ENCODE measurements around the gene DNAJA1.
"Not testable (repeated sequence)": the region's sequence is repeated elsewhere in the genome, so short reads cannot be mapped to it uniquely, and the experiment has no call there.

Gene DNAJA1

GRCh38 chr9:33024966-33025571 is at the start of gene DNAJA1:
Gene DNAJA1, plus strand, starts transcription at chr9:33025273. Its CDS starts 1,212 bp downstream, at chr9:33026485.
- H3K27ac ChIP-seq = peak within 1 kb of the TSS; percentile 71
- DNase-seq (ENCODE audit: low read depth, low spot score) = peak; percentile 62

- H3K27ac ChIP-seq = no peak overlapping the region
- DNase-seq (ENCODE audit: low read depth, low spot score) = no peak
These were observed 47.0 kb upstream of the DNAJA1 start for GRCh38 chr9:32978051-32978450.

DNA sequence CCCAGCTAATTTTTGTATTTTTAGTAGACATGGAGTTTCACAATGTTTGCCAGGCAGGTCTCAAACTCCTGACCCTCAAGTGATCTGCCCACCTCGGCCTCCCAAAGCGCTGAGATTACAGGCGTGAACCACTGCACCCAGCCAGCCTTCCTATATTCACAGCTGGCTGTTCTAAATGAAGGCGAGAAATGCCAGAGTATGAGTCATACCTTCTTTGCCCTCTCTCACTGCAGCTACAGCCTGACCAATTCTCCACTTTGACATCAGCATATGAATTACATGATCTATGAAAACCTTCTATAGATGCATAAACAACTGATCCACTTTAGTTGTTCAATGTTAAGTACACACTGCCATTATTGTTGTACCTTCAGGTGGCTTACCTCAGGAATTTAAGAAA is 38.1 kb upstream of the DNAJA1 start:
- DNase-seq (ENCODE audit: low read depth, low spot score) = no peak
- no peak overlapping the region for H3K27ac ChIP-seq

DNA sequence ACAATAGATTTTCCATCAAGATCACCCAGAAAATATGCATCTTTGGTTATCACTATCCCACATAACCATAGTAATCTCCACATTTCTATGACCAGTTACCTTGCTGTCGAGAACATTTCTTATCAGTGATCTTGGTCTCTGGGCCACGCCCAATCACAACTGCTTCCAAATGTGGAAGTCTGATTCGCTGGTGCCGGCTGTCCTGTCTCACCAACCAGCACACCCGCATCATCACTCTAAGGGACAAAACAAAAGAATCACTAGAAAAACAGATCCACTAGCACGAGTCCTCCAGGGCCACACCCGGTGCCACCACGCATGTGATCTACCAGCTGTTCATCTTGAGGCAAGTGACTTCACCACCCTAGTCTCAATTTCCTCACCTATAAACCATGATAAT is 35.4 kb upstream of the DNAJA1 start:
- no peak for DNase-seq (ENCODE audit: low read depth, low spot score)
- H3K27ac ChIP-seq = no peak overlapping the region

- no peak for DNase-seq (ENCODE audit: low read depth, low spot score)
- no peak overlapping the region for H3K27ac ChIP-seq
These were observed 33.0 kb upstream of the DNAJA1 start for GRCh38 chr9:32991897-32992594.

GRCh38 chr9:32992595-32993238 is 32.4 kb upstream of the DNAJA1 start:
- H3K27ac ChIP-seq = no peak overlapping the region

DNA sequence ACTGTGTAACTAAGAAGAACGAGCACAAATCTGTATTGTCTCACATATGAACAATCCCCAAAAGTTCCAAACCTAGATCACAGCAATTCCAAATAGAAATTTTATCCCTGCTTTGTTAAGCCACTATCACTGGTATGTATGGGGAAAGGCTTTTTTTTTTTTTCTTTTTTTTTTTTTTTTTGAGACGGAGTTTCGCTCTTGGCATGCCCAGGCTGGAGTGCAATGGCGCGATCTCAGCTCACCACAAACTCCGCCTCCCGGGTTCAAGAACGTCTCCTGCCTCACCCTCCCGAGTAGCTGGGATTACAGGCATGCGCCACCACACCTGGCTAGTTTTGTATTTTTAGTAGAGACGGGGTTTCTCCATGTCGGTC is 24.4 kb upstream of the DNAJA1 start:
- H3K27ac ChIP-seq = peak overlapping the region; percentile 93
- DNase-seq (ENCODE audit: low read depth, low spot score) = not testable (repeated sequence)

More at GRCh38 chr9:32992595-32993238, 32.4 kb upstream of the DNAJA1 start:
- no peak for DNase-seq (ENCODE audit: low read depth, low spot score)

DNA sequence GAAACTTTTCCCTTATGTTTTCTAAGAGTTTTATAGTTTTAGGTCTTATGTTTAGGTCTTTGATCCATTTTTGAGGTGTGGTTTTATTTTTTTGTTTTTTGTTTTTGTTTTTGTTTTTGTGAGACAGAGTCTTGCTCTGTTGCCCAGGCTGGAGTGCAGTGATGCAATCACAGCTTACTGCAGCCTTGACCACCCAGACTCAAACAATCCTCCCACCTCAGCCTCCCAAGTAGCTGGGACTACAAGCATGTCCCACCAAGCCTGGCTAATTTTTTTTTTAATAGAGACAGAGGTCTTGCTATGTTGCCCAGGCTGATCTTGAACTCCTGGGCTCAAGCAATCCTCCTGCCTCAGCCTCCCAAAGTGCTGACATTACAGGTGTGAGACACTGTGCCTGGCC is 19.7 kb upstream of the DNAJA1 start:
- DNase-seq (ENCODE audit: low read depth, low spot score); H3K27ac ChIP-seq: not testable (repeated sequence)

DNA sequence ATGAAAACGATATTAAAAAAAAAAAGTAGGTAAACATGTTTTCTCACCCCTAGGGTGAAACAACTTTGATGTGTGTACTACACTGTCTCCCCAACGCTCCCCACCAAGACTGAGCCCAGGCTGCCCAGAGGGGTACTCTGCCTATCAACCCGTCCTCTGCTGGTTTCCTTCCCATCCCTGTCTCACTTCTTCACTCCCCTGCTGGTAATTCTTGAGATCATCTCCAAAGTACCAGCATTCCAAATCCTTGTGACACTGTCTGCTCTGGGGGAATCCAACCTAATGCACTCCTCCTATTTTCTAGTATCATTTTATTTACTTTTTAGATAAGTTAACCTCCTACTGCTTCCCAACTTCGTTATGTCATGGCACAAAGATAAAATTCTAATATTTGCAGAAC is 17.3 kb upstream of the DNAJA1 start:
- DNase-seq (ENCODE audit: low read depth, low spot score) = no peak
- H3K27ac ChIP-seq = no peak overlapping the region

- no peak for DNase-seq (ENCODE audit: low read depth, low spot score)
- H3K27ac ChIP-seq = no peak overlapping the region
These were observed 13.2 kb upstream of the DNAJA1 start for GRCh38 chr9:33011831-33012230.

DNA sequence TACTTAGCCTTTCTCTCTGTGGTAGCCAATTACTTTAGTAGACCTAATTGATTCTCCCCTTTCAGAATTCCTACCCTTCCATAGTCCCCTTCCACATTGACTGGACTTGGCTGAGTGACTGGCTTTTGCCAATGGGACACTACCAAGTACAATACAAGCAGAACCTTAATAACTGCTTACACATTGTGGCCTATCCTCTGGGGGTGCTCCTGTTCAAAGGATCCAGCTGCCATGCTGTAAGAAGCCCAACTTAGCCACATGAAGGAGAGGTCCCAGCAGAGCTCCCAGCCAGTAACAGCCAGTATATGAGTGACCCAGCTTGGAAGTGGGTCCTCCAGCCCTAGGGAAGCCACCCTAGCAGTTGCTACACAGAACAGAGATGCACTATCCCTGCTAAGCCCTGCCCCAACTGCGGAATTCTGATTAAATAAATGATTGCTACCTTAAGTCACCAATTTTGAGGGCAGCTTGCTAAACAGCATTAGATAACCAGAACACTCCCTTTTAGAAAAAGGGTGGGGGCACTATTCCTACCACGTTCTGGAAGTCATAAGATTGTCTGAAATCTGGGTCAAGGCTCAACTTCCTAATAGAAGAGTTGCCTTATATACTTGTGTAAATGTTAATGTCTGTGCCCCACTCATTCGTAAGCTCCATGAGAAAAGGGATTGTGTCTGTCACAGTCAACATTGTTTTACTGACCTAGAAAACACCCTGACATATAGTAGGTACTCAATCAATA is 12.6 kb upstream of the DNAJA1 start:
- no peak for DNase-seq (ENCODE audit: low read depth, low spot score)
- no peak overlapping the region for H3K27ac ChIP-seq

- no peak overlapping the region for H3K27ac ChIP-seq
- DNase-seq (ENCODE audit: low read depth, low spot score) = no peak
These were observed 11.0 kb upstream of the DNAJA1 start for GRCh38 chr9:33013962-33014664.

DNA sequence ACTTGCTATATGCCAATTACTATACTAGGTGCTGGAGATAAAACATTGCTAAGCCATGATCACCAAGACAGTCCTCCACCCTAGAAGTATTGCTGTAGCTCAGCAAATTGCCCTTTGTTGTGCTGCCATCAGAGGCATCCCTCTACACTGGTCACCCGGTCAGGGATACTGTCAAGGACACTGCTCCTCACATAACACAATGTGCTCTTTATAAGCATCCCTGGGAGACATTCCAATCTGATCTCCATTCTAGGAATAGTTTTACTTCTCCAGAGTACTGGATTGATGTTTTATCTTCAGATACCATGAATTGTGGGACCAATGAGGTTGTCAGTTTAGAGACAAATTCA is 10.4 kb upstream of the DNAJA1 start:
- DNase-seq (ENCODE audit: low read depth, low spot score) = no peak
- H3K27ac ChIP-seq = no peak overlapping the region

DNA sequence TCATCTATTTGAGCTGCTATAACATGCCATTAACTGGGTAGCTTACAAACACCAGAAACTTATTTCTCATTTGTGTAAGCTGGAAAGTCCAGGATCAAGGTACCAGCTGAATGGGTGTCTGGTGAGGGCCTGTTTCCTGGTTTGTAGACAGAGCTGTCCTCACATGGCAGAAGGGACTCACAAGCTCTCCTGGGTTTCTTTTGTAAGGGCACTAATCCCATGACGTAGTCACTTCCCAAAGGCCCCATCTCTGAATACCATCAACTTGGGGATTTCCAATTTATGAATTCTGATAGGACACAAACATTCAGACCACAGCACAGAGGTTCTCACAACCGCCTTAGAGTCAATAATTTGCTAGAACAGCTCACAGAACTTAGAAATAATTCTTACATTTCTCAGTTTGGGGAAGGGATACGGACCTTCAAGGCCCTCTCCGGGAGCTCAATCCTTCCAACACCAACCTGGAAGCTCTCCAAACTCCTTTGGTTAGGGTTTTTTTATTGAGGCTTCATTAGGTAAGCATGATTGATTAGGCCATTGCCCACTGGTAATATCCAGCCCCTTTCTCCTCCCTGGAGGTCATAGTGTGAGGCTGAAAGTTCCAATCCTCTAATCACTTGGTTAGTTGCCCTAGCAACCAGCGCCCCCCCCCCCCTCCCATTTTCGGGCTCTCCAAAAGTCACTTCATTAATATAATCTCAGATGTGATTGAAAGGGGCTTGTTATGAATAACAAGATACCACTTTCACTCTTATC is 7.6 kb upstream of the DNAJA1 start:
- no peak for DNase-seq (ENCODE audit: low read depth, low spot score)
- H3K27ac ChIP-seq = no peak overlapping the region

DNA sequence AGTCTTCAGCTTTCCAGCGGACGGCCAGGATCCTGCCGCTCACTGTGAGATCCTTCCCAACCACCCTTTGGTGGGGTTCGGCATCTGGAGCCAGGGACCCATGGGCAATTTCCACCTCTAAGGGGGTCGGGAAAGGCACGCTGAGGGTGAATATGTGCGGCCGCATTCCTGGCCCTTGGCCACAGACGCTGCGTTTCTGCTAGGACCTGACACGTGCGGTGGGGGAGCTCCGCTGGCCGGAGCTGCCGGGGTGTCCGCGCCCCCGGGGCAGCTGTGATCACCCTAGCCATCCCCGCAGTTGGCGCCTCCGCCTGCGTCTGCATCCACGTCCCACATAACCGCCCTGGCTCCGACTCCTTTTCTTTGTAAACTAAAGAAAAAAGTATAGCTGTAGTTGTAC is 5.3 kb upstream of the DNAJA1 start:
- no peak for DNase-seq (ENCODE audit: low read depth, low spot score)
- H3K27ac ChIP-seq = no peak overlapping the region

GRCh38 chr9:33022303-33022702 is 2.8 kb upstream of the DNAJA1 start:
- no peak for DNase-seq (ENCODE audit: low read depth, low spot score)
- H3K27ac ChIP-seq = no peak overlapping the region

GRCh38 chr9:33022755-33023154 is 2.3 kb upstream of the DNAJA1 start:
- H3K27ac ChIP-seq = no peak overlapping the region

DNA sequence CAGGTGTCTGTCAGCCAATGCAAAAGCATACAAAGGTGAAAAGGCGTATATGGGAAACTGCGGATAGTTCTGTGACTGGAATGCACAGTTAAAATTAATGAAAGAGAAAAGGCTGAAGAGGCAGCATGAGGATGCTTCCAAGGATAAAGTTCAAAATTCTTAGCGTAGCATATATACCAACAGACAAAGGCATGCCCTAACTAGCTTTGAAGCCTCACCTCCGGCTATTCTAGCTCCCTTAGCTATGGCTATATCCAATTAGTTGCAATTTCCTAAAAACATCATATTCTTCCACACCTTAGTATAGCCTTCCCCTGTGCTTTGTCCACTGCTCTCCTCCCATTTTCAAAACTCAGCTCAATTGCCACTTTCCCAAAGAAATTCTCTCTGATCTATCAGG is 1.4 kb upstream of the DNAJA1 start:
- H3K27ac ChIP-seq = peak overlapping the region; percentile 71
- no peak for DNase-seq (ENCODE audit: low read depth, low spot score)

More at GRCh38 chr9:33022755-33023154, 2.3 kb upstream of the DNAJA1 start:
- DNase-seq (ENCODE audit: low read depth, low spot score) = no peak

DNA sequence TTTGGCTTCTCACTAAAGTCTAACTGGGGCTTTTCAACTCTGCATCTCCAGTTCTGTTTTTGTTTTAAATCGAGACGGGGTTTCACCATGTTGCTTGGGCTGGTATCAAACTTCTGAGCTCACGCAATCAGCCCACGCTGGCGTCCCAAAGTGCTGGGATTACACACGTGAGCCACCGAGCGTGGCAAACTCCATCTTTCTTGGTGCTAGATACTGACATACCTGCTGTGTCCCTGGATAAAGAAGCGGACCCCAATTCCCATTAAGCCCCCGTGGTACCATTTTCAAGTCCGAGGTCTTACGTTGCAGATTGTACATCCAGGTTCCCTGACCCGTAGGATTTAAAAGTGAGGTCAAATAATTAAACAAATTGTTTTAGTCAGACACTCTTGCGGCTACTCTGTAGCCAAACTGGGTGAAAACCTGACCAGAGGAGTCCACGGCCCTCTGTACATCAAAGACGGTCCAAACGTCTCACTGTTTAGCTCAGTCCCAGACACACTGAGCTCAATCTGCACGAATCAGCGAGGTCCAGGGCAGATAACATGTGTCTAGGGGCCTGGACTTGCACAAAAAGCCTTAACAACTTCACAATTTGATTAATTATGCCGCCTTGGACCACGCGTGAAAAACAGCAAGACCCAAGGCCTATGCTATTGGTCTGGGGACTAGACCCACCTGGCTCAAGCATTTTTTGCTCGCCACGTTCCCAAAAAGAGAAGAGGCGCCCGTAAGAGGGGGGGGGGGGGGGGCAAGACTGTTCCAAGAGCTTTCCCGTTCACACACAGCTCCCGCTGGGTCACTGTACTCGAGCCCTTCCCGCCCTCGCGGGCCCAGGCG is 727 bp upstream of the DNAJA1 start:
- no peak for DNase-seq (ENCODE audit: low read depth, low spot score)
- H3K27ac ChIP-seq = peak overlapping the region; percentile 71

All from epithelial cell of prostate (primary cell).